Omental fat pad (tissue), 4 donors: ENCODE measurements around the gene KPNB1. TPM values are rescaled to one million over a fixed set of nuclear protein-coding genes. Genes with fewer than 3 reads are reported as not detected.
A peak's percentile ranks its signal among the peaks of the same experiment; 100 is the strongest.

Experiments
- ATAC-seq: fragments of 150-250 bp; one replicate; pipeline ENCODE4 v1.9.1; 2016; ENCODE audit warnings: mild to moderate bottlenecking, moderate library complexity; ENCODE audit not compliant: low FRiP score
- DNase-seq: peaks from one replicate; pipeline ENCODE4 v3.0.0-alpha.2; 2019; ENCODE audit warnings: low spot score
- total RNA-seq, 4 donors: library from RNA; depleted of rRNA; stranded (reverse); fragments of >200 nt; gene quantifications; one replicate each; pipeline ENCODE4 v1.1.0, GENCODE V29; 2016
- TF ChIP-seq, protein P1 (sequence below), 3 donors: fragments of 450-650 bp; IDR thresholded peaks; one replicate each; pipeline ENCODE4 v1.5.1; 2016 to 2017; ENCODE audit warnings: antibody characterized with exemption in 3 of 3, mild to moderate bottlenecking in 3 of 3, moderate library complexity in 2 of 3

The KPNB1 gene
- total RNA-seq, 4 donors from 2014 or later: 193 to 335 (median 207) TPM

DNA sequence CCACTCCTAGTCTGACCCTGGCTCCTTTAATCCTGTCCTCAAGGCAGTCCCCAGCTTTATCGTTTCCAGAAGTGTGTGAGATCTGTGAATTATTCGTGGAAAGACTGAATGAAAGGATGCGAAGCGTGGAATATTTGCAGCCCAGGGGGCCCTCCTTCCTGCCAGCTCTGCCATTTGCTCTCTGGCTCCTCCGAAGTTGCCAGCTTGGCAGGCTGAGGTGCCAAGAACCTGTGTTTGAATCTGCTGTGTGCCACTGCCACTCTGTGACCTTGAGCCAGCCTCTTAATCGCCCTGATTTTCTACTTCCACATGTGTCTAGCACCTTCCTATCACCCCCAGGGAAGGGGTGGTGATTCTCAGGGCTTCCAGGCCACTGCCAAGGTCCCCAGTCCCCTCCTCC lies 55.0 kb downstream of the KPNB1 start:
- TF ChIP-seq, protein P1, sequence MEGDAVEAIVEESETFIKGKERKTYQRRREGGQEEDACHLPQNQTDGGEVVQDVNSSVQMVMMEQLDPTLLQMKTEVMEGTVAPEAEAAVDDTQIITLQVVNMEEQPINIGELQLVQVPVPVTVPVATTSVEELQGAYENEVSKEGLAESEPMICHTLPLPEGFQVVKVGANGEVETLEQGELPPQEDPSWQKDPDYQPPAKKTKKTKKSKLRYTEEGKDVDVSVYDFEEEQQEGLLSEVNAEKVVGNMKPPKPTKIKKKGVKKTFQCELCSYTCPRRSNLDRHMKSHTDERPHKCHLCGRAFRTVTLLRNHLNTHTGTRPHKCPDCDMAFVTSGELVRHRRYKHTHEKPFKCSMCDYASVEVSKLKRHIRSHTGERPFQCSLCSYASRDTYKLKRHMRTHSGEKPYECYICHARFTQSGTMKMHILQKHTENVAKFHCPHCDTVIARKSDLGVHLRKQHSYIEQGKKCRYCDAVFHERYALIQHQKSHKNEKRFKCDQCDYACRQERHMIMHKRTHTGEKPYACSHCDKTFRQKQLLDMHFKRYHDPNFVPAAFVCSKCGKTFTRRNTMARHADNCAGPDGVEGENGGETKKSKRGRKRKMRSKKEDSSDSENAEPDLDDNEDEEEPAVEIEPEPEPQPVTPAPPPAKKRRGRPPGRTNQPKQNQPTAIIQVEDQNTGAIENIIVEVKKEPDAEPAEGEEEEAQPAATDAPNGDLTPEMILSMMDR (IDR thresholded peaks at IDR 0.05): no peak
- ATAC-seq (no peak), DNase-seq (no peak)

DNA sequence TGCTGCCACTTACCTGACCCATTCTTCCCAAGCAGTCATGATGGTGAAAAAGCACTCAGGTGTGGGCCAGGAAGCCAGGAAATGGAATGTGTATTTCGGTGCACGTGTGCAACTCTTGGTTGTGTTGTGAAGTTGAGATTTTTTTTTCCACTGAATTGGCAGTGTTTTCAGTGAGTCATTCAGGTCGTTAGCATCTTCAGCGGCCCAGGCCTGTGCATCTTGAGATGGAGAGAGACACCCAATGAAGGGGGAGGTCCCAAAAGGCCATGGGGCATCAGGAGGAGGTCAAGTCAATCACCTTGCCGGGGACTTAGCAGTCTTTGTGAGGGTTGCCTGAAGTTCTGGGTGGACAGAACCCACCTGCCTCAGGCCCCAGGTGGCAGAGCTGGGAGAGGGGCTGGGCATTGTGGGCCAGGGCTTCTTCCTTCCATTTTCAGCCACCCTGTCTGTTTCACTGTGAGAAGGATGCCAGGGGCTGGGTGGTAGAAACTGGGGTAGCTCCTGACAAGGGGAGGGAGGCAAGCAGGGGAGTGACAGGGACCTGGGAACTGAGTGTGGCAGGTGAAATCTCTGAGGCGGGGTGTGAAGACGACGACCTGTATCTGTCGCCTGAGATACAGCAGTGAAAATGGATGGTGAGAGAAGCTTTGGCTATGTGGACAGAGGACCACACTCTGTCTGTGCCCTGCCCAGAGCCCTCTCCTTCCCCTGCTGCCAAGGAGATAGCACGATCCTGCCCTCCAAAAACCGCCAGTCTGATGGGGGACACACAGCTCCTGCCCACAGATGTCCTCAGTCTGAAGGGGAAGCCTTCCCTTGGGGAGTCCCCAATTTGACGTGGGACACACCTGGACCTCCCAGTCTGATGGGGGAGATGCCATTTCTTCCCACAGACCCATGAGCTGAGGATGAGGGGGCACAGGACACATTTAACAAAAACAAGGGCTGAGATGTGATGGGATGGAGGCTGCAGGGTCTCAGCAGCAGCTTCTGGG lies 56.1 kb downstream of the KPNB1 start:
- TF ChIP-seq, protein P1 (IDR thresholded peaks at IDR 0.05): no peak
- DNase-seq (no peak), ATAC-seq (no peak)

DNA sequence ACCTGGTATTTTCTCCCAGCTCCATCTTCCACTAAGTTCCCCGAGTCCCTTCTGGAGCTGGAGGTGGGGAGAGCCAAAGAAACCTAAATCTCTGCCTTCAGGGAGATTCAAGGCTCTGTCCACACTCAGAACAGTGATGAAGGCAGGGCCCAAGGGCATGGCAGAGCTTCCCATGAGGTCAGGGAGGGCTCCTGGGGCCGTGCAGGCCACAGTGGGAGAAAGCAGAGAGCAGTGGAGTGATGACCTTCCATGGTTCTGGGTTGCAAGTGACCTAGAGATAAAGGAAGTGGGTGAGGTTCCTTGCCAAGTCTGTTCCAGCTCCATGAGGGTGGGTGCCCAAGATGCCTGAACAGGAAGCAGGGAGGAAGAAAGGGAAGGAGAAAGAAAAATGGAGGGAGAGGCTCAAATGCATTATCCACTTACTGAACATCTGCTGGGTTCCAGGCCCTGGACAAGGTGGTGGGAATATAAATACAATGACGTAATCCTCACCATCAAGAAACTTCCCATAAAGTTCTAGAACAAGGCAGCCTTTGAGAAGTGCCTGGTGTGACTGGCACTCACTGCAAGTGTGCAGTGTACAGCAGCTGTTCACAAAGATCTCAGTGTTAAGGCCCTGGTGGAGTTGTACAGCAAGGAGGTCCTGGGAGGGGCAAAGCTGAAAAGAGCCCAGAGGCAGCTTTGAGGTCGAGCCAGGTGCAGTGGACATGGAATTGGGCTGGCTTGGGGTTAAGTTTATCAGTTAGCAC lies 57.5 kb downstream of the KPNB1 start:
- no peak for DNase-seq
- ATAC-seq: no peak
- TF ChIP-seq, protein P1 (IDR thresholded peaks at IDR 0.05): no peak

DNA sequence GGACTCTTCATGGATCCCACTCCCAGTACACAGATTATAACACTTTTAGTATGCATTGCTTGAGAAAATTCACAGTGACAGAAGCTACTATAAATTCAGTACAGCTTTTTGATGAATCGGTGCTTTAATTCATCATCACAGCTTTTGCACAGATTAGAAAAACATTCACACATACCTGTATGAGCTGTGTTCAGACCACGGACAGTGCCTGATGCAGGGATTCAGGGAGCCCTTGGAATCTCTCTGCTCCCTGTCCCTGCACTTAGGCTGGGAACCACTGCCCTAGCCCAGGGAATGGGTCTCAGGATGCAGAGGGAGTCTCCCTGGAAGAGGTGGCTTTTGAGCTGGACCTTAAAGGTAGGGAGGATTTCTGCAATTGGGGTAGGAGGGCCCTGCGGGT lies 58.2 kb downstream of the KPNB1 start:
- no peak for DNase-seq
- ATAC-seq: no peak
- TF ChIP-seq, protein P1 (IDR thresholded peaks at IDR 0.05): no peak

DNA sequence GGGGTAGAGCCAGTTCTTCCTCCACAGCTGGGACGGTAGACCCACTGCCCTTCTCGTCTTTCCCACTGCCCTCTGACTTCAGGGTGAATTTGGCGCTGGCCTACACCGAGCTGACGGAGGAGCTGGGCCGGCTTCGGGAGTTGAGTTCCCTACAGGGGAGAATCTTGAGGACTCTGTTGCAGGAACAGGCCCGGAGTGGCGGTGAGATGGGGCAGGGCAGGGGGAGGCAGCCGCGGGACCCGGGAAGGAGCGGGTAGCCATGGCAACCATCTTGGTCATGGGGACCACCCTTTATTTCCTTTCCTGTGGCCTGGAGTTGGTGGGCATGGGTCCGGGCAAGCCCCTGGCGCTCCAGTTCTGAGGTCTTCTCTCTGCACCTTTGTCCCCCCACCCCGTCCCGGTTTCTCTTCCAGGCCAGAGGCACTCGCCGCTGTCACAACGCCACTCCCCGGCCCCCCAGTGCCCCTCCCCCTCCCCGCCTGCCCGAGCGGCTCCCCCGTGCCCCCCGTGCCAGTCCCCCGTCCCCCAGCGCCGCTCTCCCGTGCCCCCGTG lies 58.7 kb downstream of the KPNB1 start:
- TF ChIP-seq, protein P1 (IDR thresholded peaks at IDR 0.05): no peak
- ATAC-seq (no peak), DNase-seq (no peak)

DNA sequence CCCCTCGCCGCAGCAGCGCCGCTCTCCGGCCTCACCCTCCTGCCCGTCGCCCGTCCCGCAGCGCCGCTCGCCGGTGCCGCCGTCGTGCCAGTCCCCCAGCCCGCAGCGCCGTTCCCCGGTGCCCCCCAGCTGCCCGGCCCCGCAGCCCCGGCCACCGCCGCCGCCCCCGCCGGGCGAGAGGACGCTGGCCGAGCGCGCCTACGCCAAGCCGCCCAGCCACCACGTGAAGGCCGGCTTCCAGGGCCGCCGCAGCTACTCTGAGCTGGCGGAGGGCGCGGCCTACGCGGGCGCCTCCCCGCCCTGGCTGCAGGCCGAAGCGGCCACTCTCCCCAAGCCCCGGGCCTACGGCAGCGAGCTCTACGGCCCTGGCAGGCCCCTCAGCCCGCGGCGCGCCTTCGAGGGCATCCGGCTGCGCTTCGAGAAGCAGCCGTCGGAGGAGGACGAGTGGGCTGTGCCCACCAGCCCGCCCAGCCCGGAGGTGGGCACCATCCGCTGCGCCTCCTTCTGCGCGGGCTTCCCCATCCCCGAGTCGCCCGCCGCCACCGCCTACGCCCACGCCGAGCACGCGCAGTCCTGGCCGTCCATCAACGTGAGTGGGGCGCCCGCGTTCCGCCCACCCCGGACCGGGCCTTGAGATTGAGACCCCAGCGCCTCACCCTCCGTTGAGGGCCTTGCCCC lies 59.3 kb downstream of the KPNB1 start:
- ATAC-seq (peak; percentile 67), DNase-seq (no peak)
- TF ChIP-seq, protein P1 (IDR thresholded peaks at IDR 0.05): no peak
